H9 (cell line): ENCODE results near the gene DDX1. TPM values are rescaled to one million over a fixed set of nuclear protein-coding genes. Genes with fewer than 3 reads are reported as not detected.

Experiments
- DNase-seq: peaks from one replicate; pipeline ENCODE4 v3.0.0-alpha.2; 2017
- H2AFZ ChIP-seq: one replicate; pipeline ENCODE4 v1.6.1; 2013; ENCODE audit warnings: mild to moderate bottlenecking, low read length, control low read depth, moderate library complexity
- H2AK5ac ChIP-seq: 2 replicates; pipeline ENCODE4 v1.6.1; 2013; ENCODE audit warnings: low read length, control low read depth, mixed read lengths; ENCODE audit not compliant: insufficient read length
- H2BK120ac ChIP-seq: one replicate; pipeline ENCODE4 v1.6.1; 2013; ENCODE audit warnings: low read depth, mild to moderate bottlenecking, low read length, control low read depth, inconsistent platforms; ENCODE audit not compliant: poor library complexity, severe bottlenecking
- H2BK12ac ChIP-seq: 2 replicates; pipeline ENCODE4 v1.6.1; 2013; ENCODE audit warnings: low read length, control low read depth, mixed read lengths, low read depth; ENCODE audit not compliant: insufficient read length
- H2BK15ac ChIP-seq: 2 replicates; pipeline ENCODE4 v1.6.1; 2013; ENCODE audit warnings: low read depth, low read length, control low read depth
- H2BK20ac ChIP-seq: one replicate; pipeline ENCODE4 v1.6.1; 2013; ENCODE audit warnings: low read depth, mild to moderate bottlenecking, low read length, control low read depth, inconsistent platforms; ENCODE audit not compliant: poor library complexity, severe bottlenecking
- H2BK5ac ChIP-seq: 2 replicates; pipeline ENCODE4 v1.6.1; 2013; ENCODE audit warnings: low read length, control low read depth, mixed read lengths; ENCODE audit not compliant: insufficient read length
- H3K14ac ChIP-seq: 2 replicates; pipeline ENCODE4 v1.6.1; 2013; ENCODE audit warnings: low read length, control low read depth; ENCODE audit not compliant: insufficient read depth
- H3K18ac ChIP-seq: 2 replicates; pipeline ENCODE4 v1.6.1; 2013; ENCODE audit warnings: low read depth, mild to moderate bottlenecking, mixed read lengths, low read length, control low read depth; ENCODE audit not compliant: insufficient read length
- H3K23ac ChIP-seq: 2 replicates; pipeline ENCODE4 v1.6.1; 2013; ENCODE audit warnings: low read length, control low read depth, mixed read lengths, low read depth; ENCODE audit not compliant: insufficient read length
- H3K23me2 ChIP-seq: 2 replicates; pipeline ENCODE4 v1.6.1; 2013; ENCODE audit warnings: low read depth, mild to moderate bottlenecking, mixed read lengths, low read length, control low read depth; ENCODE audit not compliant: insufficient read length, poor library complexity, severe bottlenecking
- H3K27ac ChIP-seq: 2 replicates; pipeline ENCODE4 v1.5.1; 2013; ENCODE audit warnings: low read length, control low read depth, mixed read lengths, low read depth; ENCODE audit not compliant: insufficient read length
- H3K27me3 ChIP-seq: 2 replicates; pipeline ENCODE4 v1.6.1; 2013; ENCODE audit warnings: low read length, control low read depth, inconsistent platforms; ENCODE audit not compliant: insufficient read depth
- H3K4ac ChIP-seq: 2 replicates; pipeline ENCODE4 v1.6.1; 2013; ENCODE audit warnings: low read depth, mild to moderate bottlenecking, control low read depth, inconsistent platforms, low read length, moderate library complexity
- H3K4me1 ChIP-seq: 2 replicates; pipeline ENCODE4 v1.6.1; 2013; ENCODE audit warnings: low read length, control low read depth, inconsistent platforms; ENCODE audit not compliant: insufficient read depth
- H3K4me2 ChIP-seq: 2 replicates; pipeline ENCODE4 v1.6.1; 2013; ENCODE audit warnings: low read length, control low read depth, mixed read lengths; ENCODE audit not compliant: insufficient read length, insufficient read depth
- H3K56ac ChIP-seq: 2 replicates; pipeline ENCODE4 v1.6.1; 2013; ENCODE audit warnings: low read depth, mild to moderate bottlenecking, mixed read lengths, low read length, control low read depth; ENCODE audit not compliant: insufficient read length
- H3K79me1 ChIP-seq: 2 replicates; pipeline ENCODE4 v1.6.1; 2013; ENCODE audit warnings: low read depth, mild to moderate bottlenecking, moderate library complexity, low read length, control low read depth, inconsistent platforms; ENCODE audit not compliant: insufficient read depth, poor library complexity, severe bottlenecking
- H3K79me2 ChIP-seq: 2 replicates; pipeline ENCODE4 v1.6.1; 2013; ENCODE audit warnings: low read length, control low read depth, inconsistent platforms; ENCODE audit not compliant: insufficient read depth
- H3K9ac ChIP-seq: 2 replicates; pipeline ENCODE4 v1.6.1; 2013; ENCODE audit warnings: low read length, control low read depth, mixed read lengths; ENCODE audit not compliant: insufficient read length; ENCODE audit errors: extremely low read depth
- H3K9me3 ChIP-seq: one replicate; pipeline ENCODE4 v1.6.1; 2013; ENCODE audit warnings: low read depth, low read length, inconsistent platforms; ENCODE audit not compliant: control insufficient read depth
- H3T11ph ChIP-seq: one replicate; pipeline ENCODE4 v1.6.1; 2013; ENCODE audit warnings: mild to moderate bottlenecking, low read length, control low read depth, inconsistent platforms
- H4K20me1 ChIP-seq: one replicate; pipeline ENCODE4 v1.6.1; 2013; ENCODE audit not compliant: control insufficient read depth, insufficient read length, insufficient read depth
- H4K5ac ChIP-seq: 2 replicates; pipeline ENCODE4 v1.6.1; 2013; ENCODE audit warnings: low read depth, mild to moderate bottlenecking, mixed read lengths, low read length, control low read depth; ENCODE audit not compliant: insufficient read length
- H4K8ac ChIP-seq: replicated peaks from 2 replicates; pipeline ENCODE4 v1.6.1; 2013; ENCODE audit warnings: low read length, control low read depth, mixed read lengths, low read depth; ENCODE audit not compliant: insufficient read length
- H4K91ac ChIP-seq: 2 replicates; pipeline ENCODE4 v1.6.1; 2013; ENCODE audit warnings: low read depth, mild to moderate bottlenecking, moderate library complexity, mixed read lengths, low read length, control low read depth; ENCODE audit not compliant: insufficient read length
- H3K27ac Mint-ChIP-seq, 3 experiments: 2 replicates in 2 of 3; 3 replicates in 1 of 3; pipeline ENCODE4 v1.8.0; 2020 to 2021; ENCODE audit warnings: mixed read lengths in 3 of 3, mild to moderate bottlenecking in 1 of 3, moderate library complexity in 1 of 3
- H3K27me3 Mint-ChIP-seq: 2 replicates; pipeline ENCODE4 v1.8.0; 2021; ENCODE audit warnings: low read depth, mild to moderate bottlenecking, moderate library complexity, mixed read lengths
- H3K36me3 Mint-ChIP-seq, 3 experiments: 2 replicates in 2 of 3; 3 replicates in 1 of 3; pipeline ENCODE4 v1.8.0; 2020 to 2021; ENCODE audit warnings: low read depth in 3 of 3, mixed read lengths in 3 of 3; ENCODE audit not compliant: insufficient read depth in 1 of 3
- H3K4me1 Mint-ChIP-seq, 2 experiments: 2 replicates each; pipeline ENCODE4 v1.8.0; 2020; ENCODE audit warnings: mixed read lengths in 2 of 2
- H3K4me3 Mint-ChIP-seq, 2 experiments: 2 replicates in 1 of 2; 3 replicates in 1 of 2; pipeline ENCODE4 v1.8.0; 2020 to 2021; ENCODE audit warnings: mild to moderate bottlenecking in 2 of 2, mixed read lengths in 2 of 2, moderate library complexity in 1 of 2
- H3K9me3 Mint-ChIP-seq, 2 experiments: 2 replicates in 1 of 2; 3 replicates in 1 of 2; pipeline ENCODE4 v1.8.0; 2020; ENCODE audit warnings: mild to moderate bottlenecking in 2 of 2, mixed read lengths in 2 of 2, moderate library complexity in 1 of 2
- WGBS: extraction: QIAGEN DNeasy Blood & Tissue Kit; methylation state at CpG from one replicate; pipeline ENCODE4 v1.1.7; 2013; ENCODE audit warnings: missing lambda C conversion rate, low lambda C conversion rate, mixed read lengths; ENCODE audit not compliant: insufficient read length; ENCODE audit errors: extremely low coverage; 5-methylcytosine and 5-hydroxymethylcytosine counted together
- total RNA-seq: library from RNA; stranded (reverse); gene quantifications from 2 replicates; pipeline ENCODE4 v1.2.1, GENCODE V29; 2021
- TF ChIP-seq, protein P1 (sequence below): fragments of 200-600 bp; sonication (generic); conservative IDR thresholded peaks from 3 replicates; pipeline ENCODE4 v1.8.0; 2021; ENCODE audit warnings: antibody characterized with exemption, mild to moderate bottlenecking

The DDX1 gene
- total RNA-seq, 1 experiment from 2014 or later, result 120 TPM

DNA sequence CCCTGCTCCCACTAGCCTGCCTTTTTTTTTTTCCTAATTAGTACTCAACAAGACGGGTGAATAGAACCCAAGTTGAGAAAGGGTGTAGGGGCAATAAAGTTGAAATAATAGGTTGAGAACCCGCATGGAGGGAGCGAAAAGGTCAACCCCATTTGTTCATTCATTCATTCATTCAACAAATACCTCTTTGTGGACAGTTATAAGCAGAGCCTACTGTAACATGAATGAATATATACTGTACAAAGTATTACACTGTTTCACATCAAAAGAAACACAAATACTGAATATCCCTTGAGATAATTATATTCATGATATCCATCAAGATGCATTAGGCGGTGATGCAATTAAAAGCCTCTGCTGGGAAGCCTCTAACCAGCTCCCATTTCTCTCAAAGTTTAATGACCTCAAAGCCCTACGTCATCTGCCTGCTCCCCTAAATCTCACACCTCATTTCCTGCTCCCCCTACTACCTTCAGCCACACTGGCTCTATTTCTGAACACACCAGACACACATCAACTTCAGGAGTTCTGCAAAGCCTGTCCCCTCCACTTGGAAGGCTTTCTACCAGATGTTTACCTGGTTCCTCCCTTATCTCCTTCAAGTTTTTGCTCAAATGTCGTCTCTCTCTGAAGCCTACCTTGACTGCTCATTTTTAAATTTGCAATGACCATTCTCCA, 29.2 kb upstream of the DDX1 start:
- Histone ChIP-seq H3K4me1 (0 out of 2 replicates have a peak, but pooled peaks cover 3% of the 10 kb centered on the region), H3K4me2 (no peak overlapping the region), H3K14ac (no peak overlapping the region), H3K27me3 (no peaks in the 10 kb centered on the region), H3K9ac (no peak overlapping the region), H3K4ac (no peak overlapping the region), H3K79me2 (no peaks in the 10 kb centered on the region; the same call in 1 of the 2 replicates), H3K27ac (no peak overlapping the region), H3K56ac (no peak overlapping the region), H3T11ph (no peak overlapping the region), H2BK12ac (no peak overlapping the region), H2AK5ac (no peak overlapping the region), H2AFZ (no peak overlapping the region), H4K20me1 (no peaks in the 10 kb centered on the region), H3K23ac (no peak overlapping the region), H3K18ac (no peak overlapping the region), H3K9me3 (no peaks in the 10 kb centered on the region), H4K8ac (no peak overlapping the region), H2BK20ac (no peak overlapping the region), H2BK5ac (no peak overlapping the region), H3K79me1 (peaks cover 6% of the 10 kb centered on the region), H4K5ac (no peak overlapping the region), H4K91ac (no peak overlapping the region), H2BK15ac (no peak overlapping the region), H2BK120ac (no peak overlapping the region), H3K23me2 (peaks cover 12% of the 10 kb centered on the region)
- no peaks in the 10 kb centered on the region for H3K9me3 Mint-ChIP-seq
- H3K27ac Mint-ChIP-seq, result no peak overlapping the region
- H3K36me3 Mint-ChIP-seq, result no peaks in the 10 kb centered on the region
- TF ChIP-seq, protein P1, sequence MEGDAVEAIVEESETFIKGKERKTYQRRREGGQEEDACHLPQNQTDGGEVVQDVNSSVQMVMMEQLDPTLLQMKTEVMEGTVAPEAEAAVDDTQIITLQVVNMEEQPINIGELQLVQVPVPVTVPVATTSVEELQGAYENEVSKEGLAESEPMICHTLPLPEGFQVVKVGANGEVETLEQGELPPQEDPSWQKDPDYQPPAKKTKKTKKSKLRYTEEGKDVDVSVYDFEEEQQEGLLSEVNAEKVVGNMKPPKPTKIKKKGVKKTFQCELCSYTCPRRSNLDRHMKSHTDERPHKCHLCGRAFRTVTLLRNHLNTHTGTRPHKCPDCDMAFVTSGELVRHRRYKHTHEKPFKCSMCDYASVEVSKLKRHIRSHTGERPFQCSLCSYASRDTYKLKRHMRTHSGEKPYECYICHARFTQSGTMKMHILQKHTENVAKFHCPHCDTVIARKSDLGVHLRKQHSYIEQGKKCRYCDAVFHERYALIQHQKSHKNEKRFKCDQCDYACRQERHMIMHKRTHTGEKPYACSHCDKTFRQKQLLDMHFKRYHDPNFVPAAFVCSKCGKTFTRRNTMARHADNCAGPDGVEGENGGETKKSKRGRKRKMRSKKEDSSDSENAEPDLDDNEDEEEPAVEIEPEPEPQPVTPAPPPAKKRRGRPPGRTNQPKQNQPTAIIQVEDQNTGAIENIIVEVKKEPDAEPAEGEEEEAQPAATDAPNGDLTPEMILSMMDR, result no peak
- H3K27me3 Mint-ChIP-seq, result peaks cover 3% of the 10 kb centered on the region; the same call in 1 of the 2 replicates
- H3K4me1 Mint-ChIP-seq, result peaks cover 13 to 20% of the 10 kb centered on the region in 2 experiments
- no peak for DNase-seq
- H3K4me3 Mint-ChIP-seq, result no peak overlapping the region
- WGBS, result no CpG with 5 or more reads among the region's 6 CpGs
